NCI-H187 (cell line): ENCODE measurements around the gene FAM53A.
A peak's percentile ranks its signal among the peaks of the same experiment; 100 is the strongest.
"Not testable (repeated sequence)": the region's sequence is repeated elsewhere in the genome, so short reads cannot be mapped to it uniquely, and the experiment has no call there.

Source experiments
- DNase-seq, 2 experiments: peaks; one replicate each; lab custom pipeline; 2025; lab: John Stamatoyannopoulos, UW

Gene FAM53A

GRCh38 chr4:1717129-1718094 is 33.3 kb upstream of the FAM53A start:
- no peak for DNase-seq

- no peak for DNase-seq
Observed at GRCh38 chr4:1716065-1716945, 32.2 kb upstream of the FAM53A start.

- DNase-seq = no peak
Observed at GRCh38 chr4:1715002-1715758, 31.1 kb upstream of the FAM53A start.

- no peak for DNase-seq
Observed at GRCh38 chr4:1714303-1715001, 30.3 kb upstream of the FAM53A start.

GRCh38 chr4:1713003-1713851 is 29.1 kb upstream of the FAM53A start:
- no peak for DNase-seq

GRCh38 chr4:1712216-1713002 is 28.3 kb upstream of the FAM53A start, which contains the start of gene SLBP:
Gene SLBP, minus strand, starts transcription at chr4:1712319. Its CDS starts 131 bp downstream, at chr4:1712188.
- peak; percentile 96 to 97 for DNase-seq

GRCh38 chr4:1711571-1712215 is 27.6 kb upstream of the FAM53A start:
- no peak for DNase-seq

- no peak for DNase-seq
Observed at GRCh38 chr4:1711055-1711570, 27.0 kb upstream of the FAM53A start.

GRCh38 chr4:1708581-1708980 is 24.5 kb upstream of the FAM53A start:
- DNase-seq = no peak

- no peak for DNase-seq
Observed at GRCh38 chr4:1706358-1706757, 22.2 kb upstream of the FAM53A start.

- DNase-seq = no peak
Observed at GRCh38 chr4:1705732-1706131, 21.6 kb upstream of the FAM53A start.

- DNase-seq = no peak
Observed at GRCh38 chr4:1703867-1704266, 19.8 kb upstream of the FAM53A start.

- DNase-seq = not testable (repeated sequence)
Observed at GRCh38 chr4:1701671-1702070, 17.6 kb upstream of the FAM53A start.

GRCh38 chr4:1695913-1696312 is 11.8 kb upstream of the FAM53A start:
- DNase-seq = no peak

- peak; percentile 49 to 70 for DNase-seq
Observed at GRCh38 chr4:1693131-1693896, 9.2 kb upstream of the FAM53A start.

- DNase-seq = no peak
Observed at GRCh38 chr4:1691737-1692373, 7.7 kb upstream of the FAM53A start.

- no peak for DNase-seq
Observed at GRCh38 chr4:1690698-1691097, 6.6 kb upstream of the FAM53A start.
